ENCODE results near the gene ABCD4. TPM values are rescaled to one million over a fixed set of nuclear protein-coding genes. Genes with fewer than 3 reads are reported as not detected.
A peak's percentile ranks its signal among the peaks of the same experiment; 100 is the strongest.

The ABCD4 gene
- total RNA-seq, 2 experiments from 2014 or later, result 36.8 to 36.9 TPM

DNA sequence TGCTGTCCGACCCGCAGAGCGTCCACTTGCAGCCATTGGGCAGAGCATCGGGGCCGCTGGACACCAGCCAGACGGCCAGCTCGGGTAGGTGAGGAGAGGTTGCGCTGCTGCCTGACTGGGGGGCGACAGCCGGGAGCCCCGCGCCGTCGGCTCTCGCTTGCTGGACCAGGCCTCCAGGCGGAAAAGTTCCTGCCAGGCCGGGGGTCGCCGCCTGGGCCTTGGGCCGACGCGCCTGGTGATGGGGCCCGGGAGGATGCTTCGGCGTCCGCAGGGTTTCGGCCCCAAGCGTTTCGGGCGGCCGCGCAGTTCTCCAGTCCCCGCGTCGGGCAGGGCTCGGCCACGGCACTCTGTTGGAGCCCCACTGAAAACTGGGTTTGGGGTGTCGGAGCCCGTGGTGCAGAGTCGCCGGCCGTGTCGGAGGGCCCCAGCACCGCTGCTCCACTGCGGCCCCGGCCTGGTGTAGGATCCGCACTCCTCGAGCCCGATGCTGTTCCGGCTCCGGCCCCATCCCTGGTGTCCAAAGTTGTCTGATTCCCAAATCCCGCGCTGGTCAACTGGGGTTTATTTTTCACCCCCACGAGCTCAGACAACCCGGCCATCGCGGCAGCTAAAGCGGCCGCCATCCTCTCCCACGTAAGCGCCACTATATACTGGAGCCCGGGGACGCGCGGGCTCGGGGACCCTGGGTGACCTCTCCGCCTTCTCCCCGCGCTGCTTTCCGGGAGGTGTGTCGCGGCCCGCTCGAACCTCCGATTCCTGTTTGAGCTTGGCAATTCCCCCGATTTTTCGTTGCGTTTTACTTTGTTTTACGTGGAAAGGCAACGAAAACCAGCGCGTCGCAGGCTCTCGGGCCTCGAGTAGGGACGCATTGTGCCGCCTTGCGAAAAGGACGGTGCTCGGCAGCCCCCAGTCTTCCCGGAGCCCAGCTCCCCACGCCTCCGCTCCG, 62.6 kb downstream of the ABCD4 start:
- Mint-ChIP-seq H3K4me3 (peak overlapping the region; percentile 40), H3K9me3 (no peaks in the 10 kb centered on the region), H3K36me3 (no peaks in the 10 kb centered on the region), H3K4me1 (peaks cover 9% of the 10 kb centered on the region), H3K27ac (no peak overlapping the region), H3K27me3 (peaks cover 85% of the 10 kb centered on the region)
- DNase-seq, result no peak

DNA sequence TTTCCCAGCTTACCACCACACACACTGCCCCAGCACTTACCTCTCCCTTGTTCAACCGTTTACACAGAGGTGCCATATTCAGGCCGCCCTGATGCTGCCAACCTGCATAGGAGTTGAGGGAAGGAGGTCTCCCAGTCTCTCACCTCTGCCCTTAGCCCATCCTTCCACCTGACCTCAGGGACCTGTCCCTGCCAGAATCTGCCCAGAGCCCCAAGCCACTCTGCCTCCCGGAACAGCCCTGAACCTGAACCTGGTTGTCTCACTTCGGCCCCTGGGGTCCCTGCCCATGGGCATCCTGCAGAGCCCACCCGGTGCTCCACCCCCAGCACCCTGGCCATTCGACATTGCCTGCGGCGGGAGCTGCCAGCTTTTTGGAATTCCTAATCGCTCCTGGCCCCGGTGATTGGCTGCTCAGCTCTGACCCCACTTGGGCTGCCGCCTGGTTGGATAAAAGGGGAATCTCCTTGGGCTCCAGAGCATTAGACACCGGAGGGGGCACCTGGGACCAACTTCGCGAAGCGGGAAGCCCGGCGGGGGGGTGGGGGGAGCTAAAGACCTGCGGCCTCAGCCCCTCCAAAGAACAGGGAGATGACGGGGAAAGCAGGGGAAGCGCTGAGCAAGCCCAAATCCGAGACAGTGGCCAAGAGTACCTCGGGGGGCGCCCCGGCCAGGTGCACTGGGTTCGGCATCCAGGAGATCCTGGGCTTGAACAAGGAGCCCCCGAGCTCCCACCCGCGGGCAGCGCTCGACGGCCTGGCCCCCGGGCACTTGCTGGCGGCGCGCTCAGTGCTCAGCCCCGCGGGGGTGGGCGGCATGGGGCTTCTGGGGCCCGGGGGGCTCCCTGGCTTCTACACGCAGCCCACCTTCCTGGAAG, 63.5 kb downstream of the ABCD4 start, which contains the start of gene VSX2:
Gene VSX2, plus strand, starts transcription at position 476 of the 874 bp plus-strand sequence. Its CDS starts 113 bp downstream, at position 589.
- no peaks in the 10 kb centered on the region for H3K9me3 Mint-ChIP-seq
- H3K36me3 Mint-ChIP-seq, result no peaks in the 10 kb centered on the region
- H3K27me3 Mint-ChIP-seq, result peaks cover 77% of the 10 kb centered on the region
- no peak for DNase-seq
- H3K4me3 Mint-ChIP-seq, result peak within 1 kb of the TSS; percentile 26
- no peak within 1 kb of the TSS for H3K27ac Mint-ChIP-seq
- peaks cover 9% of the 10 kb centered on the region for H3K4me1 Mint-ChIP-seq

- Mint-ChIP-seq H3K27me3 (peaks cover 72% of the 10 kb centered on the region), H3K4me1 (peaks cover 9% of the 10 kb centered on the region), H3K27ac (no peak overlapping the region), H3K4me3 (no peak overlapping the region), H3K9me3 (peaks cover under 1% of the 10 kb centered on the region), H3K36me3 (no peaks in the 10 kb centered on the region)
- no peak for DNase-seq
Measured at GRCh38 chr14:74237441-74237840, 65.3 kb downstream of the ABCD4 start.

Other genes starting within 250 kb of the ABCD4 start
- 10 to 100 TPM in 1 of 2 experiments, 1 to 10 TPM in 1; 9.3 to 10.1 TPM for gene ALDH6A1, start 218.5 kb downstream of the ABCD4 start, total RNA-seq
- 10 to 100 TPM; 11.1 to 12.4 TPM for gene LIN52, start 218.0 kb downstream of the ABCD4 start, total RNA-seq
- not detected for gene VSX2, start 63.5 kb downstream of the ABCD4 start, total RNA-seq
- gene VRTN, start 45.5 kb upstream of the ABCD4 start, total RNA-seq, result not detected
- gene SYNDIG1L, start 123.3 kb upstream of the ABCD4 start, total RNA-seq, result not detected
- 10 to 100 TPM; 12.5 to 14.2 TPM for gene NPC2, start 190.4 kb upstream of the ABCD4 start, total RNA-seq
- gene ISCA2, start 190.8 kb upstream of the ABCD4 start, total RNA-seq, result 10 to 100 TPM; 29.7 to 31.0 TPM

All from activated naive CD8-positive, alpha-beta T cell treated with anti-CD3 and anti-CD28 coated beads for 36 hours (primary cell).